HCT116 (cell line): ENCODE results near the gene ABTB2. TPM values are rescaled to one million over a fixed set of nuclear protein-coding genes. Genes with fewer than 3 reads are reported as not detected.

ENCODE experiments used
- ATAC-seq: fragments of 200-7000 bp; cut with Tn5 transposase; 2 replicates; pipeline ENCODE4 v1.9.1; 2020; ENCODE audit warnings: mild to moderate bottlenecking, moderate library complexity
- BruUV-seq: library from RNA; stranded (reverse); fragments of 400-500 nt; replicated peaks from 2 replicates; lab custom pipeline; 2021; lab: Mats Ljungman, UMichigan
- CTCF ChIA-PET: fragments of 300-600 bp; sonication (Branson Sonifier 250); formaldehyde crosslinking; loops from one replicate; lab custom pipeline; 2021; ENCODE audit warnings: antibody characterized with exemption; lab: Charles Lee
- POLR2A ChIA-PET: fragments of 300-600, 350-600 bp; sonication (Branson Sonifier 250); formaldehyde crosslinking; loops from one replicate; lab custom pipeline; 2021; ENCODE audit warnings: antibody characterized with exemption; lab: Charles Lee
- RAD21 ChIA-PET, 2 experiments: fragments of 300-600 bp; sonication (Branson Sonifier 250); formaldehyde crosslinking; loops; one replicate each; lab custom pipeline; 2023; ENCODE audit warnings: low total read pairs in 2 of 2; ENCODE audit not compliant: uncharacterized antibody in 2 of 2, unreplicated experiment in 2 of 2, low non-redundant PET in 1 of 2; lab: Charles Lee
- DNase-seq: peaks from one replicate; pipeline ENCODE4 v3.0.0-alpha.2; 2010; ENCODE audit warnings: low read depth, low spot score
- H2AFZ ChIP-seq: fragments of 200-600 bp; shearing (Covaris generic), sonication (generic); 2 replicates; pipeline ENCODE4 v1.6.1; 2017; ENCODE audit warnings: low read depth, mixed run types, mixed read lengths, antibody characterized with exemption, low read length; ENCODE audit not compliant: poor library complexity, severe bottlenecking
- H3K27ac ChIP-seq: 2 replicates; pipeline ENCODE4 v1.5.1; 2012; ENCODE audit warnings: low read depth, low read length
- H3K27me3 ChIP-seq: fragments of 200-600 bp; sonication (generic); 2 replicates; pipeline ENCODE4 v1.6.1; 2016; ENCODE audit warnings: mixed run types, low read length, mixed read lengths; ENCODE audit not compliant: insufficient read depth
- H3K36me3 ChIP-seq, 2 experiments: fragments of 200-500 bp in 1 of 2; fragments of 200-600 bp in 1 of 2; sonication (Bioruptor generic) in 1 of 2; sonication (generic) in 1 of 2; 2 replicates each; pipeline versions ENCODE4 v1.5.1 to v1.6.1; 2014 to 2016; ENCODE audit warnings: low read length in 2 of 2, inconsistent platforms in 1 of 2, mixed read lengths in 1 of 2, mixed run types in 1 of 2; ENCODE audit not compliant: insufficient read depth in 2 of 2, control insufficient read depth in 1 of 2
- H3K4me1 ChIP-seq, 2 experiments: fragments of 200-600 bp in 1 of 2; sonication (generic) in 1 of 2; 2 replicates each; pipeline versions ENCODE4 v1.5.1 to v1.6.1; 2012 to 2017; ENCODE audit warnings: low read length in 2 of 2, inconsistent platforms in 1 of 2, mild to moderate bottlenecking in 1 of 2, mixed read lengths in 1 of 2, mixed run types in 1 of 2, moderate library complexity in 1 of 2; ENCODE audit not compliant: insufficient read depth in 2 of 2, control insufficient read depth in 1 of 2
- H3K4me2 ChIP-seq: fragments of 200-600 bp; sonication (generic); 2 replicates; pipeline ENCODE4 v1.6.1; 2017; ENCODE audit warnings: mixed run types, low read length, mixed read lengths
- H3K4me3 ChIP-seq, 2 experiments: fragments of 200-600 bp in 1 of 2; sonication (generic) in 1 of 2; replicated peaks in 1 of 2; 2 replicates each; pipeline ENCODE4 v1.5.1; 2011 to 2016; ENCODE audit warnings: low read length in 2 of 2, control low read depth in 1 of 2, low read depth in 1 of 2, mild to moderate bottlenecking in 1 of 2, mixed read lengths in 1 of 2, mixed run types in 1 of 2
- H3K79me2 ChIP-seq: fragments of 200-600 bp; sonication (generic); 2 replicates; pipeline ENCODE4 v1.6.1; 2017; ENCODE audit warnings: mild to moderate bottlenecking, mixed run types, low read length, moderate library complexity, mixed read lengths; ENCODE audit not compliant: insufficient read depth
- H3K9ac ChIP-seq: fragments of 200-600 bp; sonication (generic); 2 replicates; pipeline ENCODE4 v1.6.1; 2016; ENCODE audit warnings: low read length, mixed read lengths
- H3K9me2 ChIP-seq: fragments of 200-600 bp; sonication (generic), shearing (Covaris generic); 2 replicates; pipeline ENCODE4 v1.6.1; 2017; ENCODE audit warnings: mixed run types, mild to moderate bottlenecking, moderate library complexity; ENCODE audit not compliant: insufficient read depth
- H3K9me3 ChIP-seq, 2 experiments: fragments of 200-500 bp in 1 of 2; fragments of 200-600 bp in 1 of 2; sonication (Bioruptor generic) in 1 of 2; sonication (generic) in 1 of 2; 2 replicates each; pipeline ENCODE4 v1.6.1; 2014 to 2017; ENCODE audit warnings: low read length in 2 of 2, mixed read lengths in 2 of 2, inconsistent platforms in 1 of 2, low read depth in 1 of 2, mild to moderate bottlenecking in 1 of 2, mixed run types in 1 of 2, moderate library complexity in 1 of 2; ENCODE audit not compliant: control insufficient read depth in 1 of 2, insufficient read depth in 1 of 2
- H4K20me1 ChIP-seq: fragments of 200-600 bp; sonication (generic), shearing (Covaris generic); 2 replicates; pipeline ENCODE4 v1.6.1; 2017; ENCODE audit warnings: mixed run types, mild to moderate bottlenecking, moderate library complexity; ENCODE audit not compliant: insufficient read depth
- CEBPB ChIP-seq: IDR thresholded peaks from 2 replicates; pipeline ENCODE4 v1.6.1; 2012; ENCODE audit warnings: low read depth
- CTCF ChIP-seq, 3 experiments: fragments of 200-600 bp in 1 of 3; sonication (generic) in 1 of 3; IDR thresholded peaks in 2 of 3; conservative IDR thresholded peaks in 1 of 3; 2 replicates each; pipeline ENCODE4 v1.5.1; 2012 to 2017; ENCODE audit warnings: low read depth in 2 of 3, low read length in 2 of 3, antibody characterized with exemption in 1 of 3, borderline replicate concordance in 1 of 3, control low read depth in 1 of 3, mild to moderate bottlenecking in 1 of 3, mixed read lengths in 1 of 3, mixed run types in 1 of 3, moderate library complexity in 1 of 3; ENCODE audit not compliant: insufficient read depth in 1 of 3
- ELF1 ChIP-seq: IDR thresholded peaks from 2 replicates; pipeline ENCODE4 v1.6.1; 2012; ENCODE audit warnings: low read depth, borderline replicate concordance
- EZH2 ChIP-seq: fragments of 200-600 bp; sonication (generic); IDR thresholded peaks from 2 replicates; pipeline ENCODE4 v1.6.1; 2017; ENCODE audit warnings: antibody characterized with exemption, mixed run types
- RAD21 ChIP-seq: IDR thresholded peaks from 2 replicates; pipeline ENCODE4 v1.6.1; 2012; ENCODE audit warnings: low read depth, mild to moderate bottlenecking
- SP1 ChIP-seq: IDR thresholded peaks from 2 replicates; pipeline ENCODE4 v1.6.1; 2012; ENCODE audit warnings: low read depth
- SRF ChIP-seq: IDR thresholded peaks from 2 replicates; pipeline ENCODE4 v1.6.1; 2012; ENCODE audit warnings: low read depth
- TCF7L2 ChIP-seq: IDR thresholded peaks from 2 replicates; pipeline ENCODE4 v1.7.0; 2011; ENCODE audit warnings: borderline replicate concordance, inconsistent platforms; ENCODE audit not compliant: insufficient read depth, insufficient read length; ENCODE audit errors: extremely low read depth
- YY1 ChIP-seq: IDR thresholded peaks from 2 replicates; pipeline ENCODE4 v1.6.1; 2011; ENCODE audit warnings: low read length, low read depth, moderate library complexity, mild to moderate bottlenecking; ENCODE audit not compliant: insufficient replicate concordance; ENCODE audit errors: extremely low read depth
- ZFX ChIP-seq: fragments of 450-650 bp; IDR thresholded peaks from 2 replicates; pipeline ENCODE4 v1.6.1; 2017
- ZNF274 ChIP-seq: fragments of 200-500 bp; sonication (Bioruptor generic); IDR thresholded peaks from 2 replicates; pipeline ENCODE4 v1.6.1; 2014; ENCODE audit warnings: mild to moderate bottlenecking, low read depth, low read length, inconsistent platforms
- intact Hi-C: fragments of 100-400 bp; cut with micrococcal nuclease; formaldehyde crosslinking; loops from 2 replicates; pipeline ENCODE4 v1.10.0; 2022
- total RNA-seq: library from RNA; stranded (reverse); gene quantifications from one replicate; pipeline ENCODE4 v1.2.1, GENCODE V29; 2021; ENCODE audit not compliant: unreplicated experiment
- TF ChIP-seq, protein P1 (sequence below): IDR thresholded peaks from 2 replicates; pipeline ENCODE4 v1.6.1; 2012

The ABTB2 gene
- total RNA-seq, 1 experiment from 2014 or later: 6.8 TPM

GRCh38 chr11:34198523-34198922 is 159.3 kb downstream of the ABTB2 start:
- no TSS peak for BruUV-seq
- Histone ChIP-seq H2AFZ (no peak overlapping the region), H3K36me3 (no peaks in the 10 kb centered on the region), H3K4me1 (peaks cover 7 to 26% of the 10 kb centered on the region in 2 experiments), H3K27me3 (no peaks in the 10 kb centered on the region), H3K4me3 (no peak overlapping the region), H3K9me2 (no peaks in the 10 kb centered on the region), H3K9ac (no peak overlapping the region), H3K4me2 (no peak overlapping the region), H3K79me2 (no peaks in the 10 kb centered on the region), H4K20me1 (no peaks in the 10 kb centered on the region), H3K27ac (no peak overlapping the region), H3K9me3 (no peaks in the 10 kb centered on the region)
- ChIA-PET CTCF (no interaction called here), POLR2A (no interaction called here), RAD21 (no interaction called here)
- no peak for ATAC-seq
- TF ChIP-seq ZFX (no peak), CEBPB (no peak), ZNF274 (no peak), SP1 (no peak), TCF7L2 (no peak), YY1 (no peak), SRF (no peak), EZH2 (no peak), CTCF (IDR thresholded peaks at IDR 0.05 in 2 of 3, conservative IDR thresholded peaks at IDR 0.05 in 1 of 3; ENCODE audit: borderline replicate concordance in 1 of 3, insufficient read depth in 1 of 3, low read depth in 2 of 3, low read length in 2 of 3) (no peak), RAD21 (no peak), ELF1 (no peak)
- TF ChIP-seq, protein P1, sequence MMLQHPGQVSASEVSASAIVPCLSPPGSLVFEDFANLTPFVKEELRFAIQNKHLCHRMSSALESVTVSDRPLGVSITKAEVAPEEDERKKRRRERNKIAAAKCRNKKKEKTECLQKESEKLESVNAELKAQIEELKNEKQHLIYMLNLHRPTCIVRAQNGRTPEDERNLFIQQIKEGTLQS: no peak
- intact Hi-C loops: no loop called here
- no peak for DNase-seq
